ENCODE data around the gene C22orf23. TPM values are rescaled to one million over a fixed set of nuclear protein-coding genes. Genes with fewer than 3 reads are reported as not detected.

The C22orf23 gene
- total and polyA plus RNA-seq, 9 of the 15 experiments (the other 6 are each of a cell fraction or from before 2014, with no cell fraction given), result 0.25 to 1.0 (median 0.53) TPM

DNA sequence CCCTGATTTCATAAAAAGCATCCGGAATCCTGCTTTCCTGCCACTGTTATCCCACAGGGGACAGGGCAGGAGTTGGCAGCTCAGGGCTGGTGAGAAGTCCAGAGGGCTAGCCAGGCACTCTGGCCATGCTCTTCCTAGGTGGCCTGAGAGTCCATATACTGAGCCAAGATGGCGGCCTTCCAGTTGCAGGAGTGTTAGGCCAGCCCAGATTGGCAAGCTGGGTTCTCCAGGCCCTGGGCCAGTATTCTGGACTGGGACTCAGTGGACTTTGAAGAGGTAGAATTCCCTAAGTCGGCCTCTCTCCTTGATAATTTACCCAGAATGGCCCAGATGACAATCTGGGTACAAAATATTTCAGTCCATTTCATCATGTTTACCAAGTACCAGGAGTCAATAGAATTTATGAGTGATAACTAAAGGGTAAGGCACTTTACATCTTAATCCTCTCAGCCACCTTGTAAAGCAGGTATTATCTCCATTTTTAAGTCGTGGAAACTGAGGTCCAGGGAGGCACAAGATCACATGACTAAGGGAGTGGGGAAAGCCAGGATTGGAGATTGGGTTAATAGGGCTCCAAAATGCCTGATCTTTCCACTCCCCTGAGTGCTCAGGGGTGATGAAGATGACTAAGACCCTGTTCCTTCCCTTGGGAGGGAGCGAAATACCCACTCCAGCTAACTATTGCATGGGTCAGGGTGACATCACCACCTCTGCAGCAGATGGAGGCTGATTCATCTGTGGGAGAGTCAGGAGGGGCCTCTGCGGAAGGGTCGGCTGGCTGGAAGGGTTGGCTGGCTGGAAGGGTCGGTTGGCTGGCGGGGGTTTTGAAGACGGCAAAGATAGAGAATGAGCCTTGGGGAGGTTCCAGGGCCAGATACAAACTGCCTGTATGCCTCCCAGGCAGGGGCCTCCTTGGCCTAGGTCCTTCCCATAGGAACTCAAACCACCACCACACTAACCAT lies 48.5 kb downstream of the C22orf23 start (continued):
- TF ChIP-seq, protein P1, sequence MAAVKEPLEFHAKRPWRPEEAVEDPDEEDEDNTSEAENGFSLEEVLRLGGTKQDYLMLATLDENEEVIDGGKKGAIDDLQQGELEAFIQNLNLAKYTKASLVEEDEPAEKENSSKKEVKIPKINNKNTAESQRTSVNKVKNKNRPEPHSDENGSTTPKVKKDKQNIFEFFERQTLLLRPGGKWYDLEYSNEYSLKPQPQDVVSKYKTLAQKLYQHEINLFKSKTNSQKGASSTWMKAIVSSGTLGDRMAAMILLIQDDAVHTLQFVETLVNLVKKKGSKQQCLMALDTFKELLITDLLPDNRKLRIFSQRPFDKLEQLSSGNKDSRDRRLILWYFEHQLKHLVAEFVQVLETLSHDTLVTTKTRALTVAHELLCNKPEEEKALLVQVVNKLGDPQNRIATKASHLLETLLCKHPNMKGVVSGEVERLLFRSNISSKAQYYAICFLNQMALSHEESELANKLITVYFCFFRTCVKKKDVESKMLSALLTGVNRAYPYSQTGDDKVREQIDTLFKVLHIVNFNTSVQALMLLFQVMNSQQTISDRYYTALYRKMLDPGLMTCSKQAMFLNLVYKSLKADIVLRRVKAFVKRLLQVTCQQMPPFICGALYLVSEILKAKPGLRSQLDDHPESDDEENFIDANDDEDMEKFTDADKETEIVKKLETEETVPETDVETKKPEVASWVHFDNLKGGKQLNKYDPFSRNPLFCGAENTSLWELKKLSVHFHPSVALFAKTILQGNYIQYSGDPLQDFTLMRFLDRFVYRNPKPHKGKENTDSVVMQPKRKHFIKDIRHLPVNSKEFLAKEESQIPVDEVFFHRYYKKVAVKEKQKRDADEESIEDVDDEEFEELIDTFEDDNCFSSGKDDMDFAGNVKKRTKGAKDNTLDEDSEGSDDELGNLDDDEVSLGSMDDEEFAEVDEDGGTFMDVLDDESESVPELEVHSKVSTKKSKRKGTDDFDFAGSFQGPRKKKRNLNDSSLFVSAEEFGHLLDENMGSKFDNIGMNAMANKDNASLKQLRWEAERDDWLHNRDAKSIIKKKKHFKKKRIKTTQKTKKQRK (IDR thresholded peaks at IDR 0.05; ENCODE audit: borderline replicate concordance, low read depth, low read length), result no peak
- TF ChIP-seq, protein P2, sequence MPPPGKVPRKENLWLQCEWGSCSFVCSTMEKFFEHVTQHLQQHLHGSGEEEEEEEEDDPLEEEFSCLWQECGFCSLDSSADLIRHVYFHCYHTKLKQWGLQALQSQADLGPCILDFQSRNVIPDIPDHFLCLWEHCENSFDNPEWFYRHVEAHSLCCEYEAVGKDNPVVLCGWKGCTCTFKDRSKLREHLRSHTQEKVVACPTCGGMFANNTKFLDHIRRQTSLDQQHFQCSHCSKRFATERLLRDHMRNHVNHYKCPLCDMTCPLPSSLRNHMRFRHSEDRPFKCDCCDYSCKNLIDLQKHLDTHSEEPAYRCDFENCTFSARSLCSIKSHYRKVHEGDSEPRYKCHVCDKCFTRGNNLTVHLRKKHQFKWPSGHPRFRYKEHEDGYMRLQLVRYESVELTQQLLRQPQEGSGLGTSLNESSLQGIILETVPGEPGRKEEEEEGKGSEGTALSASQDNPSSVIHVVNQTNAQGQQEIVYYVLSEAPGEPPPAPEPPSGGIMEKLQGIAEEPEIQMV (tag; conservative IDR thresholded peaks at IDR 0.05; ENCODE audit: low read depth), result no peak
- TF ChIP-seq RBFOX2 (IDR thresholded peaks at IDR 0.05; ENCODE audit: low read depth, low read length) (no peak), MAFG (tag; conservative IDR thresholded peaks at IDR 0.05) (0 out of 2 replicates have a peak, but pooled peaks have one; percentile 17), ZKSCAN3 (CRISPR knock-in tag; IDR thresholded peaks at IDR 0.05) (no peak), ZNF165 (CRISPR knock-in tag; IDR thresholded peaks at IDR 0.05; ENCODE audit: borderline replicate concordance) (no peak), ZNF551 (CRISPR knock-in tag; IDR thresholded peaks at IDR 0.05) (no peak), KDM2B (CRISPR knock-in tag; IDR thresholded peaks at IDR 0.05) (no peak), PML (IDR thresholded peaks at IDR 0.05; ENCODE audit: low read length) (no peak), MCM3 (IDR thresholded peaks at IDR 0.05) (no peak), MIER1 (IDR thresholded peaks at IDR 0.05; ENCODE audit: low read depth) (no peak), CREBBP (IDR thresholded peaks at IDR 0.05; ENCODE audit: low read depth, low read length) (no peak), HNRNPL (IDR thresholded peaks at IDR 0.05; ENCODE audit: low read depth, low read length) (no peak)
- TF ChIP-seq, protein P3, sequence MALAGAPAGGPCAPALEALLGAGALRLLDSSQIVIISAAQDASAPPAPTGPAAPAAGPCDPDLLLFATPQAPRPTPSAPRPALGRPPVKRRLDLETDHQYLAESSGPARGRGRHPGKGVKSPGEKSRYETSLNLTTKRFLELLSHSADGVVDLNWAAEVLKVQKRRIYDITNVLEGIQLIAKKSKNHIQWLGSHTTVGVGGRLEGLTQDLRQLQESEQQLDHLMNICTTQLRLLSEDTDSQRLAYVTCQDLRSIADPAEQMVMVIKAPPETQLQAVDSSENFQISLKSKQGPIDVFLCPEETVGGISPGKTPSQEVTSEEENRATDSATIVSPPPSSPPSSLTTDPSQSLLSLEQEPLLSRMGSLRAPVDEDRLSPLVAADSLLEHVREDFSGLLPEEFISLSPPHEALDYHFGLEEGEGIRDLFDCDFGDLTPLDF (CRISPR knock-in tag; IDR thresholded peaks at IDR 0.05), result no peak
- TF ChIP-seq, protein P4, sequence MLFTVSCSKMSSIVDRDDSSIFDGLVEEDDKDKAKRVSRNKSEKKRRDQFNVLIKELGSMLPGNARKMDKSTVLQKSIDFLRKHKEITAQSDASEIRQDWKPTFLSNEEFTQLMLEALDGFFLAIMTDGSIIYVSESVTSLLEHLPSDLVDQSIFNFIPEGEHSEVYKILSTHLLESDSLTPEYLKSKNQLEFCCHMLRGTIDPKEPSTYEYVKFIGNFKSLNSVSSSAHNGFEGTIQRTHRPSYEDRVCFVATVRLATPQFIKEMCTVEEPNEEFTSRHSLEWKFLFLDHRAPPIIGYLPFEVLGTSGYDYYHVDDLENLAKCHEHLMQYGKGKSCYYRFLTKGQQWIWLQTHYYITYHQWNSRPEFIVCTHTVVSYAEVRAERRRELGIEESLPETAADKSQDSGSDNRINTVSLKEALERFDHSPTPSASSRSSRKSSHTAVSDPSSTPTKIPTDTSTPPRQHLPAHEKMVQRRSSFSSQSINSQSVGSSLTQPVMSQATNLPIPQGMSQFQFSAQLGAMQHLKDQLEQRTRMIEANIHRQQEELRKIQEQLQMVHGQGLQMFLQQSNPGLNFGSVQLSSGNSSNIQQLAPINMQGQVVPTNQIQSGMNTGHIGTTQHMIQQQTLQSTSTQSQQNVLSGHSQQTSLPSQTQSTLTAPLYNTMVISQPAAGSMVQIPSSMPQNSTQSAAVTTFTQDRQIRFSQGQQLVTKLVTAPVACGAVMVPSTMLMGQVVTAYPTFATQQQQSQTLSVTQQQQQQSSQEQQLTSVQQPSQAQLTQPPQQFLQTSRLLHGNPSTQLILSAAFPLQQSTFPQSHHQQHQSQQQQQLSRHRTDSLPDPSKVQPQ (CRISPR knock-in tag; IDR thresholded peaks at IDR 0.05; ENCODE audit: borderline replicate concordance), result no peak
- TF ChIP-seq, protein P5, sequence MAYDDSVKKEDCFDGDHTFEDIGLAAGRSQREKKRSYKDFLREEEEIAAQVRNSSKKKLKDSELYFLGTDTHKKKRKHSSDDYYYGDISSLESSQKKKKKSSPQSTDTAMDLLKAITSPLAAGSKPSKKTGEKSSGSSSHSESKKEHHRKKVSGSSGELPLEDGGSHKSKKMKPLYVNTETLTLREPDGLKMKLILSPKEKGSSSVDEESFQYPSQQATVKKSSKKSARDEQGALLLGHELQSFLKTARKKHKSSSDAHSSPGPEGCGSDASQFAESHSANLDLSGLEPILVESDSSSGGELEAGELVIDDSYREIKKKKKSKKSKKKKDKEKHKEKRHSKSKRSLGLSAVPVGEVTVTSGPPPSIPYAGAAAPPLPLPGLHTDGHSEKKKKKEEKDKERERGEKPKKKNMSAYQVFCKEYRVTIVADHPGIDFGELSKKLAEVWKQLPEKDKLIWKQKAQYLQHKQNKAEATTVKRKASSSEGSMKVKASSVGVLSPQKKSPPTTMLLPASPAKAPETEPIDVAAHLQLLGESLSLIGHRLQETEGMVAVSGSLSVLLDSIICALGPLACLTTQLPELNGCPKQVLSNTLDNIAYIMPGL (CRISPR knock-in tag; IDR thresholded peaks at IDR 0.05), result no peak

All from K562 (cell line).